Fibroblast of pulmonary artery (primary cell): ENCODE results near the gene LRRC4C.

ENCODE experiments used
- DNase-seq: peaks from one replicate; pipeline ENCODE4 v3.0.0-alpha.2; 2010; ENCODE audit warnings: low read depth
- H3K4me3 ChIP-seq: replicated peaks from 2 replicates; pipeline ENCODE4 v1.5.1; 2011; ENCODE audit warnings: low read depth, mild to moderate bottlenecking, control low read depth, low read length, moderate library complexity
- TF ChIP-seq, protein P1 (sequence below): IDR thresholded peaks from 2 replicates; pipeline ENCODE4 v1.5.1; 2011; ENCODE audit warnings: mild to moderate bottlenecking, control low read depth, low read length, inconsistent platforms; ENCODE audit errors: missing control alignments

LRRC4C gene

DNA sequence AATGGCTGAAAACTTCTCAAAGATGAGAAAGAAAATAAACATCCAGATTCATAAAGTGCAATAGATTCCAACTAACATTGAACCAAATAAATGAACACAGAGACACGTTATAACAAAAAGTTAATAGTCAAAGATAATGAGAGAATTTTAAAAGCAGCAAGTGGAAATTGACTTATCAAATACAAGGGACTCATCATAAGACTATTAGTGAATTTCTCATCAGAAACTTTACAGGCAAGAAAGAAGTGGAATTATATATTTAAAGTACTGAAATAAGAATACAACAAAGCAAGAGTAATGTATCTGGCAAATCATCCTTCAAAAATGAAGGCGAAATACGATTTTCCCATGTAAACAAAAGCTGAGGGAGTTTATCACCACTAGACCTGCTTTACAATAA lies 852.7 kb downstream of the LRRC4C start:
- DNase-seq, result no peak
- no peak overlapping the region for H3K4me3 ChIP-seq
- TF ChIP-seq, protein P1, sequence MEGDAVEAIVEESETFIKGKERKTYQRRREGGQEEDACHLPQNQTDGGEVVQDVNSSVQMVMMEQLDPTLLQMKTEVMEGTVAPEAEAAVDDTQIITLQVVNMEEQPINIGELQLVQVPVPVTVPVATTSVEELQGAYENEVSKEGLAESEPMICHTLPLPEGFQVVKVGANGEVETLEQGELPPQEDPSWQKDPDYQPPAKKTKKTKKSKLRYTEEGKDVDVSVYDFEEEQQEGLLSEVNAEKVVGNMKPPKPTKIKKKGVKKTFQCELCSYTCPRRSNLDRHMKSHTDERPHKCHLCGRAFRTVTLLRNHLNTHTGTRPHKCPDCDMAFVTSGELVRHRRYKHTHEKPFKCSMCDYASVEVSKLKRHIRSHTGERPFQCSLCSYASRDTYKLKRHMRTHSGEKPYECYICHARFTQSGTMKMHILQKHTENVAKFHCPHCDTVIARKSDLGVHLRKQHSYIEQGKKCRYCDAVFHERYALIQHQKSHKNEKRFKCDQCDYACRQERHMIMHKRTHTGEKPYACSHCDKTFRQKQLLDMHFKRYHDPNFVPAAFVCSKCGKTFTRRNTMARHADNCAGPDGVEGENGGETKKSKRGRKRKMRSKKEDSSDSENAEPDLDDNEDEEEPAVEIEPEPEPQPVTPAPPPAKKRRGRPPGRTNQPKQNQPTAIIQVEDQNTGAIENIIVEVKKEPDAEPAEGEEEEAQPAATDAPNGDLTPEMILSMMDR, result no peak

DNA sequence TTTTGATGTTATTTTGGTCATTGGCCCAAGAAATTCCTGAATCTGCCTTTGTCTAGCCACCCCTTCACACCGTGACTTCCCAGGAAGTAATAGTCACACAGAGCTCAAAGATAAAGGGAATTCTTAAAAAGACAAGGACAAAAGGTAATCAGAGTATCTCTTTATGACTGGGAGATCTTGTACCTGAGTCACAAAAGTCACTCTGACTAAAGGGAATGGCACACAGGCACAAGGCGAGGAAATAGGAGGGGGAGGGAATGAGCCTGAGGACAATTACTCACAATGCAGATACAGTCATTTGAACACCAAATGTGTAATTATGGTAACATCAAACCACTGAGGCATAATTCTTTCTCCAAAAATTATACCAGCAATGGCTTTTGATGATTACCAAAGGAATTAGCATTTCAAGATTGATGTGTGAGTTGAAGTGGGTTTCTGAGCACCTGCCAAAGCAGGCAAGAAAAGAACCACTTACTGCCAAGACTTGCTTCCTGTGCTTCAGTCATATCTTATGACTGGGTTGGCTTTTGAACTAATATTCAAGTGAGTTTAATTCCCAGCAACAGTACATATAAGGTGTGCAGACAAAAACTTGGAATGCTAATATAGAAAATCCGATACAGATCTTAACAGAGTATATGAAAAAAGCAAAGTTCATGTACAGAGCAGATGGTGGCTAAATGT lies 856.4 kb downstream of the LRRC4C start:
- H3K4me3 ChIP-seq, result no peak overlapping the region
- no peak for DNase-seq
- TF ChIP-seq, protein P1, result no peak

DNA sequence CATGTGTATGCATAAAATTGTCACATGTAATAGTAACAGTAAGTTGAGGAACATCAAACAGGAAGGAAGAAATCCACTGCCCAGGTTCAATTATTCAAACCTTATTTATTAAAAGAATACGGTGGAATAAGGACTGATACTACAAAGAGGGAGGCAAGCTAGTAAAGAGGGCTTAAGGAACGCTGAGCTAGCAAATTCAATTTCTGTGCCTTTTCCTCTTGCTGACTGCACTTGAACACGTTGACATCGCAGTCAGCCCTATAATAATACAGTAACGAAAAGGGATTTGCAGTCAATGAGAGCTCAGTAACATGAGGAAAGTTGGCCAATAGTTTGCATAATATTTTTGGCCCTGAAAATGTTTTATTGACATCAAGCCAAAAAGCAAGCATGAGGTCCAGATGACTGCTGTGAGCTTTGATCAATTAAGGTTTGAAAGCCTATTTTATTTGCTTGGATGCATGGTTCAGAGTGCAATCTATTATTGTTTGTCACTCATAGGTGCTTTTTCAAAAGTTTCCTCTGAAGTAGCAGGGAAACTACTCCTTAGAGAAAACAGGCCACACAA lies 861.8 kb downstream of the LRRC4C start:
- TF ChIP-seq, protein P1, result no peak
- H3K4me3 ChIP-seq, result no peak overlapping the region
- DNase-seq, result no peak

DNA sequence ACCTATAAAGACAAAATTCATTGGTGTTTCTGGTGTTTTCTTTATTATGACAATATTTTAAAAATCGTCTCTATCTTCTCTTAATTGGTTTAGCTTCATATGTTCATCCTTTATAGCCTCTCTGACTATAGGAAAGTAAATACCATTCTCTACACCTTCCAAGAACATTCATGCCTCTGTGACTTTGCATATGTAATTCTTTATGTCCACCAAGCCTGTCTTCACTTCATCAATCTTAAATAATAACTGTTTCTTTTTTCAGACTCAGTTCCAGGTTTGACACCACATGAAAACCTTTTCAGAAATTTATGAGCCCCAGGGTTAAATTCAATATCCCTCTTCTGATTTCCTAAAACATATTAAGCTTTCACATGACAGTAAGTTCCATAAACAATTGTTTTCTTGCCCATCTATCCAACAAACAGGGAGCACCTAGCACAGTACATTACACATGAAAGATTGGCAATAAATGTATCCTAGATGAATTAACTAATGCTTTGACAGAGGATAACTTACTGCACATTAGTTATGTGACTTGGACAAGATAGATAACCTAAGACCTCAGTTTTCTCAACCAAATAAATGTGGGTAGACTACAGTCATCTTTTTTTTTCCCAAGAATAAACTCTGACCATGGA lies 886.1 kb downstream of the LRRC4C start:
- no peak overlapping the region for H3K4me3 ChIP-seq
- no peak for DNase-seq
- TF ChIP-seq, protein P1, result no peak

DNA sequence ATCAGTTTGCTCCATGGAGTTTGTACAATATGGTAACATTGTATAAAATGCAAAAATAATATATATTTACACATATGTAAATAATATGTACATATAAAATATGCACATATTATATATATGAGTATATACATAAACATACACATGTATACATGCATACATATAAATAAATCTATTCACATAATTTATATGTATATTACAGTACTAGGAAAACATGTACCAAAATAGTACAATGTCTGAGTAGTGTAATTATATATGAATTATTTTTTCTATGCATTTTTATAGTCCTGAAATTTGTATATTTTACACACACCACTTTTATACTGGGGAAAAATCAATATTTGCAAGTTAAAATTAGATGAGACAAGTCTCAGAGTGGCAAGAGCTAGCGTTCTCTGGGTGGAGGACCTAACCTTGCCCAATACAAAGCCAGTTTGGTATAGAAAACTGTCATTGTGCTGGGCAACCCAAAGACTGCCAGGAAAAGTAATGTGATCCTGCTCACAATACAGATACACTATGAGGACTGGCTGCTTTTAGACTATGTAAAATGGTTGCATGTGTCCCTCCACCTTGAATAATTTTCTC lies 889.4 kb downstream of the LRRC4C start:
- no peak overlapping the region for H3K4me3 ChIP-seq
- no peak for DNase-seq
- TF ChIP-seq, protein P1, result no peak

DNA sequence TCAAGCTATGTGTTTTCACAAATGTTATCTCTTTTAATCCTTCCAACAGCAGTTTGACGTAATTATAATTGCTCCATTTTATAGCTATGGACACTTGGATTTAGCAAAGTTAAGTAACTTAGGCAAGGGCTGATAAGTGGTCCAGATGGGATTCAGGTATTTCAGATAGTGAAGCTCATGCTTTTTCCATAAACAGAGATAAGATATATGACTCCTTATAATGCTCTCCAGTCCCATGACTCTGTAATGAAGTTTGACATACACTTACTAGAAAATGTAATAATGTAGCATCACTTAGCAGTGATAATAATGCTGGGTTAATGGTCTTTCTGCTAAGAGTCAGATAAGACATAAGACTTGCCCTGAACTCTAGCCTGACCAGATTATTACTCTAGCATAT lies 892.1 kb downstream of the LRRC4C start:
- TF ChIP-seq, protein P1, result no peak
- H3K4me3 ChIP-seq, result no peak overlapping the region
- no peak for DNase-seq
